Suprapubic skin (tissue), 4 donors: ENCODE results near the gene RNF40.

ENCODE experiments used
- CTCF ChIP-seq, 2 donors: fragments of 200-600 bp in 1 of 2; fragments of 450-650 bp in 1 of 2; sonication (generic) in 1 of 2; IDR thresholded peaks; one replicate each; pipeline ENCODE4 v1.5.1; 2016 to 2019; ENCODE audit warnings: antibody characterized with exemption in 2 of 2, mild to moderate bottlenecking in 1 of 2, moderate library complexity in 1 of 2
- EP300 ChIP-seq: sonication (generic); formaldehyde crosslinking; IDR thresholded peaks from one replicate; pipeline ENCODE4 v1.6.1; 2017; ENCODE audit warnings: antibody characterized with exemption
- POLR2A ChIP-seq, 2 donors: fragments of 450-650 bp; IDR thresholded peaks; one replicate each; pipeline ENCODE4 v1.6.1; 2017; ENCODE audit warnings: antibody characterized with exemption in 2 of 2, mild to moderate bottlenecking in 2 of 2, moderate library complexity in 2 of 2
- POLR2AphosphoS5 ChIP-seq, 3 donors: sonication (generic); formaldehyde crosslinking; IDR thresholded peaks; one replicate each; pipeline ENCODE4 v1.6.1; 2017; ENCODE audit warnings: antibody characterized with exemption in 3 of 3

- TF ChIP-seq CTCF (IDR thresholded peaks at IDR 0.05) (no peak), POLR2A (IDR thresholded peaks at IDR 0.05) (no peak), POLR2AphosphoS5 (IDR thresholded peaks at IDR 0.05) (no peak), EP300 (no peak)
Measured at GRCh38 chr16:30784215-30784614, 22.1 kb downstream of the RNF40 start.
